Activated CD4-positive, alpha-beta T cell treated with anti-CD3 and anti-CD28 coated beads, Interleukin-2, amount 50 U/mL, for 4 hours (primary cell): ENCODE results near the gene BZW2.

Experiments
- DNase-seq, 2 experiments: peaks; one replicate each; pipeline ENCODE4 v3.0.0-alpha.2; 2020

The BZW2 gene

GRCh38 chr7:16754856-16755317, 108.9 kb downstream of the BZW2 start:
- DNase-seq: no peak

GRCh38 chr7:16755397-16755796, 109.4 kb downstream of the BZW2 start:
- DNase-seq: no peak
